ENCODE measurements around the gene WDFY4.

DNA sequence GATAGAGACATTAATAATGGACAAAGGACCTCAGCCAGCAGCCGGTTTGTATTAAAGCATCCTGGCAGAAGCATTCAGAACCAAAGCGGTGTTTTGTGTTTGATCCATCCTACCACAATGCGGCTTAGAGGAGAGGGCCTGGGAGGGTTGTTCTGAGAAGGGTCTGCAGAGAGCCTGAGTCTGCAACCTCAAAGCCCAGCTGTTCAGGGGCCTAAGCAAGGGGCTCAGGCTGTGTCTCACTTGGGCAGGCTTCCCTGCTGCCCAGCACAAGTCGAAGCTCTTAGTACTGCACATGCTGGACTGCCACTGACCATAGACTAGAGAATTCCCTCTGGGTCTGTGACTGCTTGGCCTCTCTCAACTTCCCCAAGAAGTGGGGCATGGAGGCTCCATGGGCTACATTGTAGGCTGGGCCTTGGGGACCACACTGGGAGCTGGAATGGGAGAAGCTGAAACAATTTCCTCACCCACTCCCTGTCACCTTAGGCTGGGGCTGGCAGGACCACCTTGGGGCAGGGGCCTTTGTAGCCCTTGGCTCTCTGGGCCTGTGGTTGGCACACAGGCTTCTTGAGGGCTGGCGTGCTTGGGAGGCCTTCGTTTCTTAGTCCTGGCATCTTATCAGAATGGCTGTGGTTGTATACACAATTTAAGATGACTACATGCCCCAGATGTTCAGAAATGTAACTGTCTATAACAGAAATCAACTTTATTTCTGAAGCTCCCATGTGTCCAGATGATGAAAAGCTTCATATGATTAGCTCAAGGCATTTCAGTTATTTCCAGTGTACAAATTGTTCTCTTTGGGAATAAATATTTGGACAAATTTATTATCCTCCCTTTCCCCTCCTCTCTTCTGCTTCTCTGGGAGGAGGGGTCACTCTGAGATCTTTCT, 210.5 kb downstream of the WDFY4 start:
- TF ChIP-seq EZH2 (IDR thresholded peaks at IDR 0.05; ENCODE audit: borderline replicate concordance, low read depth, low read length, severe bottlenecking) (no peak), POLR2AphosphoS5 (IDR thresholded peaks at IDR 0.05; ENCODE audit: insufficient read depth, low read depth, low read length) (no peak), FOS (IDR thresholded peaks at IDR 0.05; ENCODE audit: borderline replicate concordance, insufficient read depth, low read length) (no peak), POLR2A (IDR thresholded peaks at IDR 0.05; ENCODE audit: low read depth, low read length) (no peak), GATA2 (IDR thresholded peaks at IDR 0.05; ENCODE audit: insufficient read depth, insufficient read length, low read depth, low read length) (no peak), JUN (IDR thresholded peaks at IDR 0.05; ENCODE audit: borderline replicate concordance, insufficient read depth, insufficient read length, low read depth) (no peak), MYC (IDR thresholded peaks at IDR 0.05; ENCODE audit: low read depth, low read length) (no peak)
- TF ChIP-seq, protein P1, sequence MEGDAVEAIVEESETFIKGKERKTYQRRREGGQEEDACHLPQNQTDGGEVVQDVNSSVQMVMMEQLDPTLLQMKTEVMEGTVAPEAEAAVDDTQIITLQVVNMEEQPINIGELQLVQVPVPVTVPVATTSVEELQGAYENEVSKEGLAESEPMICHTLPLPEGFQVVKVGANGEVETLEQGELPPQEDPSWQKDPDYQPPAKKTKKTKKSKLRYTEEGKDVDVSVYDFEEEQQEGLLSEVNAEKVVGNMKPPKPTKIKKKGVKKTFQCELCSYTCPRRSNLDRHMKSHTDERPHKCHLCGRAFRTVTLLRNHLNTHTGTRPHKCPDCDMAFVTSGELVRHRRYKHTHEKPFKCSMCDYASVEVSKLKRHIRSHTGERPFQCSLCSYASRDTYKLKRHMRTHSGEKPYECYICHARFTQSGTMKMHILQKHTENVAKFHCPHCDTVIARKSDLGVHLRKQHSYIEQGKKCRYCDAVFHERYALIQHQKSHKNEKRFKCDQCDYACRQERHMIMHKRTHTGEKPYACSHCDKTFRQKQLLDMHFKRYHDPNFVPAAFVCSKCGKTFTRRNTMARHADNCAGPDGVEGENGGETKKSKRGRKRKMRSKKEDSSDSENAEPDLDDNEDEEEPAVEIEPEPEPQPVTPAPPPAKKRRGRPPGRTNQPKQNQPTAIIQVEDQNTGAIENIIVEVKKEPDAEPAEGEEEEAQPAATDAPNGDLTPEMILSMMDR (IDR thresholded peaks at IDR 0.05; ENCODE audit: extremely low read depth in 1 of 2, insufficient read depth in 1 of 2, low read depth in 1 of 2, low read length in 2 of 2): no peak
